GM21717 (cell line): ENCODE data around the gene CD96.
"Not testable (repeated sequence)": the region's sequence is repeated elsewhere in the genome, so short reads cannot be mapped to it uniquely, and the experiment has no call there.

ENCODE experiments used
- ATAC-seq: cut with Tn5 transposase; IDR thresholded peaks from one replicate; pipeline ENCODE4 v1.9.1; 2021; ENCODE audit warnings: mild to moderate bottlenecking, moderate library complexity; ENCODE audit not compliant: unreplicated experiment

CD96 gene

GRCh38 chr3:111618945-111619344, 76.9 kb downstream of the CD96 start:
- ATAC-seq: no peak

DNA sequence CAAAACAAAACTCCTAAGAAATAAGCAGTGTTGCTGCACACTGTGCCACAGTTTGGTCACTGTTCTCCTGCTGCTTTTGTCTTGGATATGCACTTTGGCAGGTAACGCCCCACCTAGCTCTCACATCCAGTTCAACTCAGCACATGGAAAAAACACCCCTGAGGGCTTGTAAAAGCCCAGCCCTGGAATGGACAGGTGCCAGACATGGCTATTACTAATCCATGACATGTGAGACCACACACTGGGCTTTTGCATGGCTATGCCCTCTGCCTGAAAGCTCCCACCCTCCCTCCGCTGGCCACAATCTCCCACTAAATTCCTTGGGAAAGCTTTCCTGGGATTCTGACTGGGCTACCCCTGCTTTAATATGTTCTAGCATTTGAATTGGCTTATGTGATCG, 77.8 kb downstream of the CD96 start:
- ATAC-seq: no peak

DNA sequence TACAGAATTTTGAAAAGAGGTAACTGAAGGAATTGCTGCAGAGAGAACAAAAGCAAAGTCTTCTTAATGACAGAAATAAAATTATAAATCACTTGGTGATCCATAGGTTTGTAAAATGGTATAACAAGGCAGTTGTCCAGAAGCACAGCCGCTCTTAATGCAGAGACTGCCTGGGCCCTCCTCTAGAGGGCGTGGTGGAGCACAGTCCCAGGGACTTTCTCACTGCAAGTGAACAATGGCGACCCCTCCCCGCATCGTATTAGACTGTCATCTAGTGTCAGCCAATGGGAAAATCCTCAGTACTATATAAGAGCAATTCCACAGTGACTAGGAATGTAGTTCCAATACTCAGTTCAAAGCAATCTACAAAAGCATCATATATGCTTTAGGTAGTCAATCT, 79.5 kb downstream of the CD96 start:
- no peak for ATAC-seq

DNA sequence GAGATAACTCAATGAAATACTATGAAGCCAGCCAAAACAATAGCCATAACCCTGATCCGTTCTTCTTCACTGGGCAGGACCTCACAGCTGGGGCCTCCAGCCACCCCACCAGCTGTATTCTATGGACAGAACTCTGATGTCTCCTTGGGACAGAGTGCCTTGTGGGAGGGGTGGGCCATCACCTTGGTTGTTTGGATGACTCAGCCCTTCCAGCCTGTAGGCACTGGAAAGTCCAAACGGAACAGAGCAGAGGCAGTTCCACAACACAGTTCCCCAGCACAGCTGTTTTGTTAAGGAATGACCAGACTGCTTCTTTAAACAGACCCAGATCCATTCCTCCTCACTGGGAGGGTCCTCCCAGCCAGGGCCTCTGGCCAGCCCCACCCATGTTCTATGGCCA, 85.1 kb downstream of the CD96 start:
- ATAC-seq: no peak

GRCh38 chr3:111629018-111629417, 87.0 kb downstream of the CD96 start:
- not testable (repeated sequence) for ATAC-seq

- not testable (repeated sequence) for ATAC-seq
Measured at GRCh38 chr3:111630638-111631037, 88.6 kb downstream of the CD96 start.

- no peak for ATAC-seq
Measured at GRCh38 chr3:111635403-111635802, 93.4 kb downstream of the CD96 start.

- no peak for ATAC-seq
Measured at GRCh38 chr3:111636366-111636885, 94.4 kb downstream of the CD96 start.

DNA sequence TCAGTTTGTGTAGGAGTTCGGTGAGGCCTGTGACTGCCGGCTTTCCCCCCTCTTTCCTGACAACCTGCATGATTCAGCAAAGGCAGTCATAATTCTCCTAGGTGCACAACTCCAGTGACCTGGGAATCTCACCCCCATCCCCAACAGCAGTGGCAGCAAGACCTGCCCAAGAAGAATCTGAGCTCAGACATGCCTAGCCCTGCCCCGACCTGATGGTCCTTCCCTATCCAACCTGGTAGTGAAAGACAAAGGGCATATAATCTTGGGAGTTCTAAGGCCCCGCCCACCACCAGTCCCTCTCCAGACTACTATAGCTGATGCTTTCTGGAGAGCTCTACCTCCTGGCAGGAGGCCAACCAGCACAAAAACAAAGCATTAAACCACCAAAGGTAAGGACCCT, 97.3 kb downstream of the CD96 start:
- no peak for ATAC-seq

DNA sequence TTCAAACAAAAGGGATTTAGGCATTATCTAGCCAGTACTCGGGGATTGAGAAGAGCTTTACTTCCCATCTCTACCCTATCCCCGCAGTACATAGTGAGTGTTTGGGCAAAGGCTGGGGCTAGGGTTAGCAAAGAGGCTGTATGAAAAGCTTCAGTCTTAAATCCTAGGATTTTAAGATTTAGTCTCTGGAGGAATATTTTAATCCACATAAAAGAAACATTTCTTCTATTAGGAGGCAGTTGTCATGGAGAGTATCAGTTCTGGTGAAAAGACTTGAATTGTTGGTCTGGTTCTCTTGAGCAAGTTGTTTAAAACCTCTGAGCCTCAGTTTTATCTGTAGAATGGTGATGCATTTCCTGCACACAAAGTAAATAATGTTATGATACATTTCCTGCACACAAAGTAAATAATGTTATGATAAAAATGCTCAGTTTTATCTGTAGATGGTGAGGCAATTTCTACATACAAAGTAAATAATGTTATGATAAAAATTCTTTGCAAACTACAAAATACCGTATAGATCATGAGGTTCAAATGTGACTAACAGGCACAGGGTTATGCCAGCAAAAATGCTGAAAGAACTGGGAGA, 107.1 kb downstream of the CD96 start:
- no peak for ATAC-seq

GRCh38 chr3:111650378-111651275, 108.6 kb downstream of the CD96 start:
- no peak for ATAC-seq

DNA sequence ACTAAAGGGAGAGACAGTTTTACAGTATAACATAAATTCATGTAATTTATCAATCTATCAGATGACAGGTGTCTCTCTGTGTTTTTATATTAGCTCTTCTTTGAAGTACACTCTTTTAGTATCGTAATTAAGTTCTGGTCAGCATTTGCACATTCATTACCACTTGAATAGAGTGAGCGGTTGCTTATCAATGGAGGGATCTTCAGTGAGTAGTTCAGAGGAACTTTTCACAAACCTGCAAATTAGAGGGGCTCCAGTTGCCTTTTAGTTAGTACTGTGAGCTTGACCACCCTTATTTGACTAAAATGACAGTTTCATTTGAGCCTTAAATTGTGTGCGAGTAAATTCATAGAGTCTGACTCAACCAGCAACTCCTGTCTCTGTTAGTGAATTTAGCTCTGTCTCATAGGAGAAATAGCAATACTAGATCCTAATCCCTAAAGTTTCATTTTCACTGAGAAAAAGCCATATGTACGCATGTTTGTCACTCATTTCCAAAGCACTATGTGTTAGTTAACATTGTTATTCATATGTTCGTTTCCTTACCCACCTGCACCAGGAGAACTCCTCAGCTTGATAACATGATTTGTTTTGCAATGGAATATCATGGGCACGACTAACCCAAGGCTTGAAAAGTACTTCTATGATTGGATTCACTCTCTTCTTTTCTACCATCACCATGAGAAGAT, 110.6 kb downstream of the CD96 start:
- no peak for ATAC-seq

GRCh38 chr3:111653766-111654165, 111.8 kb downstream of the CD96 start:
- ATAC-seq: no peak

DNA sequence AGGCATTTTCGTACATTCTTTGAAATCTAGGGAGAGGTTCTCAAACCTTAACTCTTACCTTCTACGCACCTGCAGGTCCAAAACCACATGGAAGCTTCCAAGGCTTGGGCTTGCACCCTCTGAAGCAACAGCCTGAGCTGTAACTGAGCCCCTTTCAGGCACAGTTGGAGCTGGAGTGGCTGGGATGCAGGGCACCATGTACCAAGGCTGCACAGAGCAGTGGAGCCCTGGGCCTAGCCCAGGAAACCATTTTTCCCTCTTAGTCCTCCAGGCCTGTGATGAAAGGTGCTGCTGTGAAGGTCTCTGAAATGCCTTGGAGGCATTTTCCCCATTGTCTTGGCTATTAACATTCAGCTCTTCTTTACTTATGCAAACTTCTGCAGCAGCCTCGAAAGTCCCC, 120.0 kb downstream of the CD96 start:
- no peak for ATAC-seq

GRCh38 chr3:111662907-111663306, 120.9 kb downstream of the CD96 start:
- no peak for ATAC-seq

DNA sequence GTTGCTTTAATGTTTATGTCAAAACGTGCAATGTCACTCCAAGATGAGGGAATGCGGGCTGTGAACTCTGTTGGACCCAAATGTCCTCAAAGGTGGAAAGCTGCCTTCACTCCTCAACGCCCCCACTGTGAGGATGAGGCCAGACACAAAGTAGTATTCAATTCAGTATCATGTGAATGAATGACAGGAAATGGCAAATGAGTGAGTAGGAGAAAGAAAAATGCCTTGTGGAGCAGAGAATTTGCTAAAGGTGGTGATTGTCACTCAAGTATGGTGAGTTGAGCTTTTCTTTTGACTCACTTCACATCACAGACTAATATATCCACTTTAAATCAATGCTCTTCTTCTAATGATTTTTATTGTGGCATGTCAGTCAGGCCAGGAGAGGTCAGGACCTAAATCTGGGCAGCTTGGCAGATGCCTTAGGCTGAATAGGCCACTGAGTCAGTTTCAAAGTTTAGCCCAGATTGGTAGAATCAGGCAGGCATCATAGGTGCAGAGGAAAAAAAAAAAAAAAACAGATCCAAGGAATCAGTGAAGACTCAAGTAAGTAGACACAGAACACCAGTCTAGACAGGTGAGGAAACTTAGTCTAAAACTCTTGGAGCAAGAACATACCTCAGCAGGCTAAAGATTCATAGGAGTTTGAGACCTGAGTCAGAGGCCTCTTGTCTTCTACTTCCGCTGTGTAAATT, 124.2 kb downstream of the CD96 start:
- no peak for ATAC-seq

DNA sequence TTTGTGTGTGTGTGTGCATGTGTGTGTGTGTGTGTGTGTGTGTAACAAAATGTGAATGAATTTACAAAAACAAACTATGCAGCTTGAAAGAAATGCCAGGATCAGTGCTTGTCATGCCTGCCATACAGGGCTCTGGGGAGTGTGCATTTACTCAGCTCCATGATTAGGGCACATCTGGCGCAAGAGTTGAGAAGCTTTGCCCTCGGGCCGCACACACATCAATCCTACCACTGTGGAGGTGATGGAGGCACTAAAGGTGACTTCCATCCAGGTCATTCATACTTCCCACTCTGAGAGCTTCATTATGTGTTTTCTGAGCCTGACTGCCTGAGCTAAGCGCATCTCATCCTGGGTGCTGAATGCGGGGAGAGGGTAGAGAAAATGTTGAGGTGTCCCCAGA, 125.2 kb downstream of the CD96 start:
- ATAC-seq: no peak

DNA sequence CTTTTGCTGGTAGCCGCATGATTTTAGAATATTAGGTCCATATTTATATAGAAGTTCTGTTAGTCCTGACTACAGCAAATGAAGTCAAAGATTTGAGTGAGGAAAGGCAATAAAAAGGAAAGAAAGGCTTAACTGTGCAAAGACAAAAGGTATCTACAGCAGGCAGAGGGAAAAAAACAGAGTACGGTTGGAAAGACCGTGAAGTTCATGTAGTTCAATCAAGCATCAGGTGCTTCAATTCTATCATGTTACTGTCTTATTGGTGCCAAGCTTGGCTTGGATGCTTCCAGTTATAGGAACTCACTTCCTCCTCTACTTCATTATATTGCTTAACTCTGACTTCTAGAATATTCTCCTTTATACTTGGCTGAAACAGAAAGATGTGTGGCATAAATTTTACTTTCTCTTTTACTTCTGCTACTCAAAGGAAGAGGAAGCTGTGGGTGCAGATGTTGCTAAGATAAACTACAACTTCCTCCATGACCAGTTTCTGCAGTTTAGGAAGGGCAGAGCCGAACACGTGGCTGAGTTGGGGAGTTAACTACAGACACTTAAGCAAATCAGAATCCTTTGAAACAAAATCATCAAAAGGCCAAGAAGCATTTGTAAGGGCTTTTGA, 125.7 kb downstream of the CD96 start:
- ATAC-seq: peak; percentile 97

DNA sequence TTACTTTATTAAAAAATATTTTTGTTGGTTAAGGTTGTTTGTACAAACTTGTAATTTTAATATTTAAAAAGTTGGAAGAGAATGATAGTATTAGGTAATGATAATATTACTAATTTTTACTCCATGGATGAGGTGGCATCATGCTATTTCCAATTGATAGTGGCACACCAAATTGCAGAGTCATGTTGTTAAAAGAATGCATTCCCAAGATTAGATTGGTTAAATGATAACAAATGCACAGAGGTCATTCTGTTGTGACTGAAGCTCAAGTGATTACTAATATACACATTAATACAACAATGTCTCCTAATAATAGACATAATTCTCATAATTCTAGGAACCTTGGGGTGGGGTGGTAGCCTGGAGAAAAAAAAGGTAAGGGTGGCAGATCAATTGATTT, 126.3 kb downstream of the CD96 start:
- ATAC-seq: no peak

- peak; percentile 51 for ATAC-seq
Measured at GRCh38 chr3:111668888-111669488, 127.0 kb downstream of the CD96 start.
